Measurements from ENCODE around the gene EYS.

Gene EYS

GRCh38 chr6:63706630-63707029, 2000.4 kb downstream of the EYS start:
- H3K36me3 ChIP-seq (ENCODE audit: insufficient read depth, low read length): peaks cover 77% of the 10 kb centered on the region; the same call in 1 of the 2 replicates

GRCh38 chr6:63705707-63706106, 2001.3 kb downstream of the EYS start:
- no peaks in the 10 kb centered on the region for H3K9me2 ChIP-seq (replicated peaks; ENCODE audit: low read depth, low read length)
- H3K4me2 ChIP-seq (ENCODE audit: low read depth, low read length, poor library complexity, severe bottlenecking): no peak overlapping the region
- H3K9me3 ChIP-seq (ENCODE audit: insufficient read depth, low read depth, low read length): no peaks in the 10 kb centered on the region
- H3K36me3 ChIP-seq (ENCODE audit: insufficient read depth, low read length): peaks cover 73% of the 10 kb centered on the region; the same call in 1 of the 2 replicates
- H3K27me3 ChIP-seq (ENCODE audit: insufficient read depth, low read length, poor library complexity, severe bottlenecking): no peaks in the 10 kb centered on the region
- no peaks in the 10 kb centered on the region for H4K20me1 ChIP-seq (ENCODE audit: insufficient read depth, low read length, poor library complexity, severe bottlenecking)
- H2AFZ ChIP-seq (ENCODE audit: low read length): no peak overlapping the region
- TF ChIP-seq, protein P1, sequence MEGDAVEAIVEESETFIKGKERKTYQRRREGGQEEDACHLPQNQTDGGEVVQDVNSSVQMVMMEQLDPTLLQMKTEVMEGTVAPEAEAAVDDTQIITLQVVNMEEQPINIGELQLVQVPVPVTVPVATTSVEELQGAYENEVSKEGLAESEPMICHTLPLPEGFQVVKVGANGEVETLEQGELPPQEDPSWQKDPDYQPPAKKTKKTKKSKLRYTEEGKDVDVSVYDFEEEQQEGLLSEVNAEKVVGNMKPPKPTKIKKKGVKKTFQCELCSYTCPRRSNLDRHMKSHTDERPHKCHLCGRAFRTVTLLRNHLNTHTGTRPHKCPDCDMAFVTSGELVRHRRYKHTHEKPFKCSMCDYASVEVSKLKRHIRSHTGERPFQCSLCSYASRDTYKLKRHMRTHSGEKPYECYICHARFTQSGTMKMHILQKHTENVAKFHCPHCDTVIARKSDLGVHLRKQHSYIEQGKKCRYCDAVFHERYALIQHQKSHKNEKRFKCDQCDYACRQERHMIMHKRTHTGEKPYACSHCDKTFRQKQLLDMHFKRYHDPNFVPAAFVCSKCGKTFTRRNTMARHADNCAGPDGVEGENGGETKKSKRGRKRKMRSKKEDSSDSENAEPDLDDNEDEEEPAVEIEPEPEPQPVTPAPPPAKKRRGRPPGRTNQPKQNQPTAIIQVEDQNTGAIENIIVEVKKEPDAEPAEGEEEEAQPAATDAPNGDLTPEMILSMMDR (conservative IDR thresholded peaks at IDR 0.05; ENCODE audit: low read length): no peak
- H3K4me1 ChIP-seq (ENCODE audit: insufficient read depth, low read length, poor library complexity, severe bottlenecking): peaks cover 4% of the 10 kb centered on the region
- H3F3A ChIP-seq (ENCODE audit: low read depth): no peaks in the 10 kb centered on the region
- H3K79me2 ChIP-seq (ENCODE audit: insufficient read depth, low read length): no peaks in the 10 kb centered on the region
- H3K4me3 ChIP-seq (ENCODE audit: low read length, poor library complexity, severe bottlenecking): no peak overlapping the region
- H3K9ac ChIP-seq (ENCODE audit: low read depth, low read length, poor library complexity, severe bottlenecking): no peak overlapping the region

More at GRCh38 chr6:63706630-63707029, 2000.4 kb downstream of the EYS start:
- Histone ChIP-seq H3K79me2 (ENCODE audit: insufficient read depth, low read length) (no peaks in the 10 kb centered on the region), H3K9me3 (ENCODE audit: insufficient read depth, low read depth, low read length) (no peaks in the 10 kb centered on the region), H3F3A (ENCODE audit: low read depth) (no peaks in the 10 kb centered on the region), H3K9ac (ENCODE audit: low read depth, low read length, poor library complexity, severe bottlenecking) (no peak overlapping the region), H3K27me3 (ENCODE audit: insufficient read depth, low read length, poor library complexity, severe bottlenecking) (no peaks in the 10 kb centered on the region), H3K4me1 (ENCODE audit: insufficient read depth, low read length, poor library complexity, severe bottlenecking) (peaks cover 4% of the 10 kb centered on the region), H3K4me3 (ENCODE audit: low read length, poor library complexity, severe bottlenecking) (no peak overlapping the region), H4K20me1 (ENCODE audit: insufficient read depth, low read length, poor library complexity, severe bottlenecking) (no peaks in the 10 kb centered on the region), H3K4me2 (ENCODE audit: low read depth, low read length, poor library complexity, severe bottlenecking) (no peak overlapping the region), H2AFZ (ENCODE audit: low read length) (no peak overlapping the region), H3K9me2 (replicated peaks; ENCODE audit: low read depth, low read length) (no peaks in the 10 kb centered on the region)
- TF ChIP-seq, protein P1 (conservative IDR thresholded peaks at IDR 0.05; ENCODE audit: low read length): no peak
- no peak for TF ChIP-seq EZH2phosphoT487 (IDR thresholded peaks at IDR 0.05; ENCODE audit: borderline replicate concordance)

DNA sequence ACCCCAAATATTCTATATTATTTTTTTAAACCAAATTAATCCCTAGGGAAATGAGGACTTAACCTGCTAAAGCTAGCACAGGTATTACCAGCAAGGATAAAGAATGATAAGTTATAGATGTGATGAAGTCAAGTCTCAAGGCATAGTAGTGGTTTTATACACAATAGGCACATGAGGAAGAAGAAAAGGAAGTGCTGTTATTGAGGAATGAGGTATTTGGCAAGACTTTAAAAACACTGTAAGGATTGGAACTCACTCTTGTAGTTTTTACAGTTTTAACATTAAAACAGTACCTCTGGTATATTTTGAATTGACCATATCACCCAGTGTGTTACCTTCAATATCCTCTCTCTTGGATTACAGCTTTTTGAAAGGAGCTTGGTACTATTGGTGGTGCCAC, 2016.8 kb downstream of the EYS start:
- H3F3A ChIP-seq (ENCODE audit: low read depth): 0 out of 2 replicates have a peak, but pooled peaks cover 4% of the 10 kb centered on the region
- H3K4me1 ChIP-seq (ENCODE audit: insufficient read depth, low read length, poor library complexity, severe bottlenecking): peaks cover 4% of the 10 kb centered on the region
- H4K20me1 ChIP-seq (ENCODE audit: insufficient read depth, low read length, poor library complexity, severe bottlenecking): peaks cover 3% of the 10 kb centered on the region
- no peaks in the 10 kb centered on the region for H3K27me3 ChIP-seq (ENCODE audit: insufficient read depth, low read length, poor library complexity, severe bottlenecking)
- H3K9me2 ChIP-seq (replicated peaks; ENCODE audit: low read depth, low read length): no peaks in the 10 kb centered on the region
- H3K9me3 ChIP-seq (ENCODE audit: insufficient read depth, low read depth, low read length): no peaks in the 10 kb centered on the region
- no peaks in the 10 kb centered on the region for H3K79me2 ChIP-seq (ENCODE audit: insufficient read depth, low read length)
- H3K9ac ChIP-seq (ENCODE audit: low read depth, low read length, poor library complexity, severe bottlenecking): no peak overlapping the region
- no peak overlapping the region for H2AFZ ChIP-seq (ENCODE audit: low read length)
- peaks cover 10% of the 10 kb centered on the region; the same call in 1 of the 2 replicates for H3K36me3 ChIP-seq (ENCODE audit: insufficient read depth, low read length)
- no peak for TF ChIP-seq EZH2phosphoT487 (IDR thresholded peaks at IDR 0.05; ENCODE audit: borderline replicate concordance)
- TF ChIP-seq, protein P1 (conservative IDR thresholded peaks at IDR 0.05; ENCODE audit: low read length): no peak
- no peak overlapping the region for H3K4me2 ChIP-seq (ENCODE audit: low read depth, low read length, poor library complexity, severe bottlenecking)
- no peak overlapping the region for H3K4me3 ChIP-seq (ENCODE audit: low read length, poor library complexity, severe bottlenecking)

All from Loucy (cell line).